CD14-positive monocyte (primary cell): ENCODE results near the gene PIM3. TPM values are rescaled to one million over a fixed set of nuclear protein-coding genes. Genes with fewer than 3 reads are reported as not detected.
"Not testable (repeated sequence)": the region's sequence is repeated elsewhere in the genome, so short reads cannot be mapped to it uniquely, and the experiment has no call there.

ENCODE experiments used
- DNase-seq, 3 donors: peaks; one replicate each; pipeline ENCODE4 v3.0.0-alpha.2; 2011 to 2022
- H2AFZ ChIP-seq: 2 replicates; pipeline ENCODE4 v1.6.0; 2012; ENCODE audit warnings: mild to moderate bottlenecking, low read depth, low read length, inconsistent platforms; ENCODE audit not compliant: insufficient read depth, poor library complexity, severe bottlenecking
- H3K27ac ChIP-seq, 2 donors: 1 replicate in 1 of 2; 2 replicates in 1 of 2; pipeline ENCODE4 v1.5.1; 2012 to 2013; ENCODE audit warnings: low read length in 2 of 2, control low read depth in 1 of 2, inconsistent platforms in 1 of 2, low read depth in 1 of 2, mild to moderate bottlenecking in 1 of 2
- H3K27me3 ChIP-seq, 2 donors: one replicate each; pipeline versions ENCODE4 v1.6.0 to v1.6.1; 2011 to 2013; ENCODE audit warnings: low read length in 2 of 2; ENCODE audit not compliant: control insufficient read depth in 2 of 2, insufficient read depth in 2 of 2
- H3K36me3 ChIP-seq, 2 donors: replicated peaks in 1 of 2; 1 replicate in 1 of 2; 2 replicates in 1 of 2; pipeline versions ENCODE4 v1.5.1 to v1.6.1; 2012 to 2013; ENCODE audit warnings: low read length in 2 of 2, control low read depth in 1 of 2, inconsistent platforms in 1 of 2, mild to moderate bottlenecking in 1 of 2; ENCODE audit not compliant: insufficient read depth in 2 of 2, control insufficient read depth in 1 of 2
- H3K4me1 ChIP-seq, 2 donors: 1 replicate in 1 of 2; 2 replicates in 1 of 2; pipeline versions ENCODE4 v1.5.1 to v1.6.1; 2012 to 2013; ENCODE audit warnings: low read length in 2 of 2, control low read depth in 1 of 2, inconsistent platforms in 1 of 2, mild to moderate bottlenecking in 1 of 2, moderate library complexity in 1 of 2; ENCODE audit not compliant: insufficient read depth in 2 of 2, control insufficient read depth in 1 of 2
- H3K4me2 ChIP-seq: replicated peaks from 2 replicates; pipeline ENCODE3; 2012; ENCODE audit warnings: low read length, moderate library complexity, mild to moderate bottlenecking; ENCODE audit not compliant: poor library complexity, severe bottlenecking; ENCODE audit errors: extremely low read depth
- H3K4me3 ChIP-seq, 3 experiments: fragments of 200-600 bp in 1 of 3; sonication (generic) in 1 of 3; replicated peaks in 1 of 3; 1 replicate in 2 of 3; 2 replicates in 1 of 3; pipeline ENCODE4 v1.5.1; 2011 to 2013; ENCODE audit warnings: low read length in 3 of 3, mild to moderate bottlenecking in 3 of 3, control low read depth in 2 of 3, low read depth in 2 of 3, inconsistent platforms in 1 of 3, moderate library complexity in 1 of 3
- H3K79me2 ChIP-seq: 2 replicates; pipeline ENCODE4 v1.6.0; 2012; ENCODE audit warnings: mild to moderate bottlenecking, control low read depth, inconsistent platforms, low read length, moderate library complexity; ENCODE audit not compliant: insufficient read depth
- H3K9ac ChIP-seq: 2 replicates; pipeline ENCODE4 v1.6.0; 2017; ENCODE audit warnings: low read length, mild to moderate bottlenecking; ENCODE audit not compliant: insufficient read depth, poor library complexity, severe bottlenecking
- H3K9me3 ChIP-seq, 2 donors: replicated peaks in 1 of 2; 1 replicate in 1 of 2; 2 replicates in 1 of 2; pipeline versions ENCODE4 v1.5.1 to v1.6.1; 2012 to 2013; ENCODE audit warnings: low read length in 2 of 2, control low read depth in 1 of 2; ENCODE audit not compliant: control insufficient read depth in 1 of 2, insufficient read depth in 1 of 2
- H4K20me1 ChIP-seq: 2 replicates; pipeline ENCODE4 v1.6.0; 2012; ENCODE audit warnings: mild to moderate bottlenecking, low read length, control low read depth, moderate library complexity; ENCODE audit not compliant: insufficient read depth
- H3K27ac Mint-ChIP-seq, 7 donors: one replicate each; pipeline ENCODE4 v1.8.0; 2020; ENCODE audit warnings: mild to moderate bottlenecking in 7 of 7, mixed read lengths in 7 of 7, moderate library complexity in 6 of 7, inconsistent platforms in 2 of 7
- H3K27me3 Mint-ChIP-seq, 3 donors: one replicate each; pipeline ENCODE4 v1.8.0; 2021 to 2022; ENCODE audit warnings: low read depth in 3 of 3, mild to moderate bottlenecking in 3 of 3, mixed read lengths in 3 of 3, moderate library complexity in 3 of 3, inconsistent platforms in 1 of 3
- H3K36me3 Mint-ChIP-seq, 2 donors: one replicate each; pipeline ENCODE4 v1.8.0; 2020; ENCODE audit warnings: mixed read lengths in 2 of 2, inconsistent platforms in 1 of 2, mild to moderate bottlenecking in 1 of 2
- H3K4me1 Mint-ChIP-seq: one replicate; pipeline ENCODE4 v1.8.0; 2020; ENCODE audit warnings: mild to moderate bottlenecking, mixed read lengths
- H3K4me3 Mint-ChIP-seq, 2 donors: one replicate each; pipeline ENCODE4 v1.8.0; 2020; ENCODE audit warnings: mild to moderate bottlenecking in 2 of 2, mixed read lengths in 2 of 2, moderate library complexity in 1 of 2
- H3K9me3 Mint-ChIP-seq, 7 donors: one replicate each; pipeline ENCODE4 v1.8.0; 2020 to 2022; ENCODE audit warnings: mixed read lengths in 7 of 7, mild to moderate bottlenecking in 6 of 7, moderate library complexity in 6 of 7, inconsistent platforms in 2 of 7
- WGBS: methylation state at CpG from one replicate; pipeline ENCODE4 v1.1.5; 2013; ENCODE audit warnings: missing lambda C conversion rate; ENCODE audit not compliant: insufficient coverage; 5-methylcytosine and 5-hydroxymethylcytosine counted together
- intact Hi-C, 2 donors: fragments of 100-400 bp; cut with micrococcal nuclease; formaldehyde crosslinking; loops; one replicate each; pipeline versions ENCODE4 v1.15.0 to v1.15.1; 2023
- polyA plus RNA-seq, 3 donors: library from polyadenylated mRNA; depleted of rRNA in 1 of 3; unstranded in 2 of 3; stranded (reverse) in 1 of 3; fragments of 300-500 nt in 2 of 3; fragments of >200 nt in 1 of 3; fragmentation: Illumina TruSeq in 2 of 3; gene quantifications; 1 replicate in 2 of 3; 2 replicates in 1 of 3; pipeline ENCODE4 v1.2.3, GENCODE V29; 2012 to 2021
- TF ChIP-seq, protein P1 (sequence below): fragments of 200-600 bp; IDR thresholded peaks from one replicate; pipeline ENCODE4 v1.8.0; 2022; ENCODE audit warnings: antibody characterized with exemption, mild to moderate bottlenecking

Gene PIM3
- polyA plus RNA-seq, 3 donors, result 38.8 to 135 (median 40.4) TPM

DNA sequence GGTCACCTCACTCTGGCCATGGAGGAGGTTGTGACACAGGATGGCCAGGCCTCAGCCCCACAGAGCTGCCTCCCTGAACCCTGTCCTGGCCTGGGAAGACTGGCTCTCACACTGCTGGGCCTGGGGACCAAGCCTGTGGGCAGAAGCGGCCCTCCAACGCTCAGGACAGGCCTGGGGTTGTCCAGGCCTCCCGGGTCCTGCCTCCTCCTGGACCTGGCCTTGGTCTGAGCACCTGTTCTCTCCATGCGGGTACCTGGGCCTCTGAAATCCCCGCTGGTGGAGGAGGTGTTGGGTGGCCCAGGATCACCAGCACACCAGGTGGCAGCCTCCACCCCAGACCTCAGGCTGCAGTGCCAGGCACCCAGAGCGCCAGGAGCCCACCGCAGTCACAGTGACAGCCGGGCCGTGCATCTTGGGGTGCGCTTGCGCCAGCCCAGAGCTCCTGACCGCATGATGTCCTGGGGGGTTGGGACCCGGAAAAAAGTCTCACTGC is 16.1 kb upstream of the PIM3 start:
- Histone ChIP-seq H2AFZ (no peak overlapping the region), H3K9me3 (peaks cover 0 to 5% of the 10 kb centered on the region in 2 donors), H3K4me2 (no peak overlapping the region), H3K27me3 (no peaks in the 10 kb centered on the region), H3K9ac (no peak overlapping the region), H3K4me1 (peaks cover 9 to 16% of the 10 kb centered on the region in 2 donors), H3K27ac (peak overlapping the region; percentile 16 to 45), H3K79me2 (no peaks in the 10 kb centered on the region), H3K36me3 (no peaks in the 10 kb centered on the region), H3K4me3 (no peak overlapping the region), H4K20me1 (no peaks in the 10 kb centered on the region)
- Mint-ChIP-seq H3K4me3 (no peak overlapping the region), H3K27ac (peak overlapping the region in 3 of 7 donors; percentile 53 to 94 (median 91)), H3K27me3 (peaks cover 0 to 8% (median 1%) of the 10 kb centered on the region in 3 donors), H3K4me1 (peaks cover 5% of the 10 kb centered on the region), H3K9me3 (peaks cover 0 to 17% (median 7%) of the 10 kb centered on the region in 7 donors), H3K36me3 (peaks cover 0 to 4% of the 10 kb centered on the region in 2 donors)
- TF ChIP-seq, protein P1, sequence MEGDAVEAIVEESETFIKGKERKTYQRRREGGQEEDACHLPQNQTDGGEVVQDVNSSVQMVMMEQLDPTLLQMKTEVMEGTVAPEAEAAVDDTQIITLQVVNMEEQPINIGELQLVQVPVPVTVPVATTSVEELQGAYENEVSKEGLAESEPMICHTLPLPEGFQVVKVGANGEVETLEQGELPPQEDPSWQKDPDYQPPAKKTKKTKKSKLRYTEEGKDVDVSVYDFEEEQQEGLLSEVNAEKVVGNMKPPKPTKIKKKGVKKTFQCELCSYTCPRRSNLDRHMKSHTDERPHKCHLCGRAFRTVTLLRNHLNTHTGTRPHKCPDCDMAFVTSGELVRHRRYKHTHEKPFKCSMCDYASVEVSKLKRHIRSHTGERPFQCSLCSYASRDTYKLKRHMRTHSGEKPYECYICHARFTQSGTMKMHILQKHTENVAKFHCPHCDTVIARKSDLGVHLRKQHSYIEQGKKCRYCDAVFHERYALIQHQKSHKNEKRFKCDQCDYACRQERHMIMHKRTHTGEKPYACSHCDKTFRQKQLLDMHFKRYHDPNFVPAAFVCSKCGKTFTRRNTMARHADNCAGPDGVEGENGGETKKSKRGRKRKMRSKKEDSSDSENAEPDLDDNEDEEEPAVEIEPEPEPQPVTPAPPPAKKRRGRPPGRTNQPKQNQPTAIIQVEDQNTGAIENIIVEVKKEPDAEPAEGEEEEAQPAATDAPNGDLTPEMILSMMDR, result no peak
- intact Hi-C loops, result no loop called here
- no peak for DNase-seq
- WGBS, result 89% methylated on average over 11 of the region's 13 CpGs

DNA sequence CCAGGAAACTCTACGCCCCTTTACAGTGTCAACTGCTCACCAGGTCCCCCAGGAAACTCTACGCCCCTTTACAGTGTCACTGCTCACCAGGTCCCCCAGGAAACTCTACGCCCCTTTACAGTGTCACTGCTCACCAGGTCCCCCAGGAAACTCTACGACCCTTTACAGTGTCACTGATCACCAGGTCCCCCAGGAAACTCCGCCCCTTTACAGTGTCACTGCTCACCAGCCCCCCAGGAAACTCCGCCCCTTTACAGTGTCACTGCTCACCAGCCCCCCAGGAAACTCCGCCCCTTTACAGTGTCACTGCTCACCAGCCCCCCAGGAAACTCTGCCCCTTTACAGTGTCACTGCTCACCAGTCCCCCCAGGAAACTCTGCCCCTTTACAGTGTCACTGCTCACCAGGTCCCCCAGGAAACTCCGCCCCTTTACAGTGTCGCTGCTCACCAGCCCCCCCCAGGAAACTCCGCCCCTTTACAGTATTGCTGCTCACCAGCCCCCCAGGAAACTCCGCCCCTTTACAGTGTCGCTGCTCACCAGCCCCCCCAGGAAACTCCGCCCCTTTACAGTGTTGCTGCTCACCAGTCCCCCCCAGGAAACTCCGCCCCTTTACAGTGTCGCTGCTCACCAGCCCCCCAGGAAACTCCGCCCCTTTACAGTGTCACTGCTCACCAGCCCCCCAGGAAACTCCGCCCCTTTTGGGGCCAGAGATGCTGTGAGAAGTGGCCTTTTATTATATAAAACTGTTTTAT is 15.4 kb upstream of the PIM3 start:
- H3K27me3 Mint-ChIP-seq, H3K4me1 Mint-ChIP-seq, H2AFZ ChIP-seq, H3K79me2 ChIP-seq, H3K4me2 ChIP-seq, H3K27me3 ChIP-seq, H3K36me3 ChIP-seq, intact Hi-C loops, H4K20me1 ChIP-seq, H3K4me3 ChIP-seq, H3K9me3 ChIP-seq, H3K36me3 Mint-ChIP-seq, H3K9ac ChIP-seq: not testable (repeated sequence)
- Mint-ChIP-seq H3K4me3 (peak overlapping the region; percentile 30 to 48), H3K27ac (peak overlapping the region; percentile 80 to 94 (median 88)), H3K9me3 (peaks cover 0 to 17% (median 7%) of the 10 kb centered on the region in 7 donors)
- 78% methylated on average over 7 of the region's 17 CpGs for WGBS
- DNase-seq, result peak; percentile 48 to 88 (median 86)
- H3K27ac ChIP-seq, result peak overlapping the region; percentile 27 to 49
- H3K4me1 ChIP-seq, result peaks cover 9 to 16% of the 10 kb centered on the region in 2 donors
